Panc1 (cell line): ENCODE measurements around the gene CCND2. TPM values are rescaled to one million over a fixed set of nuclear protein-coding genes. Genes with fewer than 3 reads are reported as not detected.

Source experiments
- ATAC-seq: fragments of 200-7000 bp; cut with Tn5 transposase; 2 replicates; pipeline ENCODE4 v1.9.1; 2020; ENCODE audit warnings: mild to moderate bottlenecking, moderate library complexity
- BruUV-seq: library from RNA; stranded (reverse); fragments of 400-500 nt; replicated peaks from 2 replicates; lab custom pipeline; 2021; lab: Mats Ljungman, UMichigan
- CTCF ChIA-PET: fragments of 300-600 bp; sonication (Branson Sonifier 250); formaldehyde crosslinking; loops from one replicate; lab custom pipeline; 2022; ENCODE audit warnings: antibody characterized with exemption; lab: Charles Lee
- POLR2A ChIA-PET: fragments of 300-600 bp; sonication (Branson Sonifier 250); formaldehyde crosslinking; loops from one replicate; lab custom pipeline; 2022; ENCODE audit warnings: antibody characterized with exemption; lab: Charles Lee
- DNase-seq: peaks from one replicate; pipeline ENCODE4 v3.0.0-alpha.2; 2010; ENCODE audit warnings: low read depth, low spot score
- H3K27ac ChIP-seq: 2 replicates; pipeline ENCODE4 v1.5.1; 2011; ENCODE audit warnings: mild to moderate bottlenecking, low read length, inconsistent platforms
- H3K27me3 ChIP-seq: fragments of 200-500 bp; sonication (Bioruptor generic); 2 replicates; pipeline ENCODE4 v1.6.0; 2014; ENCODE audit warnings: low read length, inconsistent platforms; ENCODE audit not compliant: control insufficient read depth, insufficient read depth
- H3K36me3 ChIP-seq: fragments of 200-500 bp; sonication (Bioruptor generic); 2 replicates; pipeline ENCODE4 v1.5.1; 2014; ENCODE audit warnings: inconsistent platforms, mild to moderate bottlenecking, low read length, moderate library complexity; ENCODE audit not compliant: control insufficient read depth, insufficient read depth
- H3K4me1 ChIP-seq: 2 replicates; pipeline ENCODE4 v1.5.1; 2011; ENCODE audit warnings: inconsistent platforms, mild to moderate bottlenecking, low read length, moderate library complexity; ENCODE audit not compliant: control insufficient read depth, insufficient read depth
- H3K4me3 ChIP-seq, 2 experiments: 2 replicates each; pipeline ENCODE4 v1.5.1; 2011 to 2012; ENCODE audit warnings: low read depth in 2 of 2, low read length in 2 of 2, mild to moderate bottlenecking in 2 of 2, inconsistent platforms in 1 of 2, moderate library complexity in 1 of 2
- H3K9me3 ChIP-seq: fragments of 200-500 bp; sonication (Bioruptor generic); 2 replicates; pipeline ENCODE4 v1.5.1; 2014; ENCODE audit warnings: low read depth, mild to moderate bottlenecking, inconsistent platforms, low read length, moderate library complexity; ENCODE audit not compliant: control insufficient read depth, insufficient read depth
- POLR2AphosphoS5 ChIP-seq: IDR thresholded peaks from 2 replicates; pipeline ENCODE4 v1.6.1; 2012; ENCODE audit warnings: mild to moderate bottlenecking, low read depth, low read length, moderate library complexity
- REST ChIP-seq, 2 experiments: IDR thresholded peaks; 2 replicates each; pipeline ENCODE4 v1.6.1; 2011 to 2012; ENCODE audit warnings: low read depth in 2 of 2, control low read depth in 1 of 2, low read length in 1 of 2, mild to moderate bottlenecking in 1 of 2, moderate library complexity in 1 of 2; ENCODE audit not compliant: insufficient read depth in 1 of 2
- SIN3A ChIP-seq: IDR thresholded peaks from 2 replicates; pipeline ENCODE4 v1.6.1; 2012; ENCODE audit warnings: low read depth, mild to moderate bottlenecking, low read length, moderate library complexity, borderline replicate concordance; ENCODE audit not compliant: insufficient read depth
- TCF7L2 ChIP-seq: IDR thresholded peaks from 2 replicates; pipeline ENCODE4 v1.6.1; 2011; ENCODE audit warnings: mild to moderate bottlenecking, low read depth, low read length, inconsistent platforms
- in situ Hi-C: cut with HindIII; loops from 2 replicates; pipeline ENCODE4 v1.10.0; 2016; ENCODE audit warnings: low sequenced_read_pairs, low pct_unique_long_range_greater_than_20kb
- intact Hi-C: fragments of 100-400 bp; cut with micrococcal nuclease; formaldehyde crosslinking; loops from one replicate; pipeline ENCODE4 v1.10.0; 2022; ENCODE audit not compliant: unreplicated experiment
- total RNA-seq: library from RNA; stranded (reverse); gene quantifications from one replicate; pipeline ENCODE4 v1.2.1, GENCODE V29; 2021; ENCODE audit not compliant: unreplicated experiment
- TF ChIP-seq, protein P1 (sequence below): fragments of 450-650 bp; IDR thresholded peaks from 2 replicates; pipeline ENCODE4 v1.5.1; 2017; ENCODE audit warnings: mild to moderate bottlenecking

Gene CCND2
- total RNA-seq, 1 experiment from 2014 or later = 1.5 TPM

GRCh38 chr12:4311776-4312175, 38.2 kb downstream of the CCND2 start:
- POLR2A ChIA-PET = no interaction called here
- Histone ChIP-seq H3K9me3 (no peaks in the 10 kb centered on the region), H3K27me3 (no peaks in the 10 kb centered on the region), H3K4me1 (no peaks in the 10 kb centered on the region), H3K36me3 (no peaks in the 10 kb centered on the region), H3K4me3 (no peak overlapping the region), H3K27ac (no peak overlapping the region)
- in situ Hi-C loops (no loop called here), intact Hi-C loops (no loop called here)
- BruUV-seq = no TSS peak
- DNase-seq (no peak), ATAC-seq (no peak)
- TF ChIP-seq SIN3A (no peak), REST (IDR thresholded peaks at IDR 0.05; ENCODE audit: insufficient read depth in 1 of 2, low read depth in 2 of 2, low read length in 1 of 2) (no peak), POLR2AphosphoS5 (no peak), TCF7L2 (no peak)
- TF ChIP-seq, protein P1, sequence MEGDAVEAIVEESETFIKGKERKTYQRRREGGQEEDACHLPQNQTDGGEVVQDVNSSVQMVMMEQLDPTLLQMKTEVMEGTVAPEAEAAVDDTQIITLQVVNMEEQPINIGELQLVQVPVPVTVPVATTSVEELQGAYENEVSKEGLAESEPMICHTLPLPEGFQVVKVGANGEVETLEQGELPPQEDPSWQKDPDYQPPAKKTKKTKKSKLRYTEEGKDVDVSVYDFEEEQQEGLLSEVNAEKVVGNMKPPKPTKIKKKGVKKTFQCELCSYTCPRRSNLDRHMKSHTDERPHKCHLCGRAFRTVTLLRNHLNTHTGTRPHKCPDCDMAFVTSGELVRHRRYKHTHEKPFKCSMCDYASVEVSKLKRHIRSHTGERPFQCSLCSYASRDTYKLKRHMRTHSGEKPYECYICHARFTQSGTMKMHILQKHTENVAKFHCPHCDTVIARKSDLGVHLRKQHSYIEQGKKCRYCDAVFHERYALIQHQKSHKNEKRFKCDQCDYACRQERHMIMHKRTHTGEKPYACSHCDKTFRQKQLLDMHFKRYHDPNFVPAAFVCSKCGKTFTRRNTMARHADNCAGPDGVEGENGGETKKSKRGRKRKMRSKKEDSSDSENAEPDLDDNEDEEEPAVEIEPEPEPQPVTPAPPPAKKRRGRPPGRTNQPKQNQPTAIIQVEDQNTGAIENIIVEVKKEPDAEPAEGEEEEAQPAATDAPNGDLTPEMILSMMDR = no peak
- CTCF ChIA-PET = no interaction called here

GRCh38 chr12:4312251-4312650, 38.7 kb downstream of the CCND2 start:
- BruUV-seq = no TSS peak
- POLR2A ChIA-PET = no interaction called here

More at GRCh38 chr12:4312251-4312650, 38.7 kb downstream of the CCND2 start:
- DNase-seq (no peak), ATAC-seq (no peak)
- Histone ChIP-seq H3K36me3 (no peaks in the 10 kb centered on the region), H3K4me1 (no peaks in the 10 kb centered on the region), H3K27me3 (no peaks in the 10 kb centered on the region), H3K9me3 (no peaks in the 10 kb centered on the region), H3K27ac (no peak overlapping the region), H3K4me3 (no peak overlapping the region)
- intact Hi-C loops (no loop called here), in situ Hi-C loops (no loop called here)
- TF ChIP-seq, protein P1 = no peak
- no peak for TF ChIP-seq POLR2AphosphoS5
- no peak for TF ChIP-seq SIN3A
- no peak for TF ChIP-seq REST (IDR thresholded peaks at IDR 0.05; ENCODE audit: insufficient read depth in 1 of 2, low read depth in 2 of 2, low read length in 1 of 2)
- TF ChIP-seq TCF7L2 = no peak
- CTCF ChIA-PET = no interaction called here
